PC-9 (cell line): Measurements from ENCODE around the gene GLT1D1. TPM values are rescaled to one million over a fixed set of nuclear protein-coding genes. Genes with fewer than 3 reads are reported as not detected.

ENCODE experiments used
- BruUV-seq: library from RNA; stranded (reverse); fragments of 400-500 nt; replicated peaks from 2 replicates; lab custom pipeline; 2021; lab: Mats Ljungman, UMichigan
- CTCF ChIA-PET: fragments of 300-600 bp; sonication (Branson Sonifier 250); formaldehyde crosslinking; loops from one replicate; lab custom pipeline; 2022; ENCODE audit warnings: antibody characterized with exemption; lab: Charles Lee
- POLR2A ChIA-PET: fragments of 300-600 bp; sonication (Branson Sonifier 250); formaldehyde crosslinking; loops from one replicate; lab custom pipeline; 2022; ENCODE audit warnings: antibody characterized with exemption; ENCODE audit not compliant: unreplicated experiment; lab: Charles Lee
- DNase-seq, 2 experiments: peaks; one replicate each; pipeline versions ENCODE4 v3.0.0 to v3.0.0-alpha.2; 2015 to 2022; ENCODE audit warnings: mixed read lengths in 1 of 2
- H2AFZ ChIP-seq: fragments of 200-600 bp; sonication (generic); 2 replicates; pipeline ENCODE4 v1.8.1; 2017; ENCODE audit warnings: antibody characterized with exemption
- H3F3A ChIP-seq: fragments of 200-600 bp; sonication (generic); 2 replicates; pipeline ENCODE4 v1.8.1; 2017; ENCODE audit warnings: antibody characterized with exemption, mild to moderate bottlenecking, low read depth; ENCODE audit not compliant: insufficient read depth
- H3K27ac ChIP-seq: fragments of 200-600 bp; sonication (generic); 2 replicates; pipeline ENCODE4 v1.6.1; 2016; ENCODE audit warnings: mixed run types
- H3K27me3 ChIP-seq: fragments of 200-600 bp; sonication (generic); 2 replicates; pipeline ENCODE4 v1.6.1; 2016; ENCODE audit warnings: low read depth, mixed run types; ENCODE audit not compliant: insufficient read depth
- H3K36me3 ChIP-seq: fragments of 200-600 bp; sonication (generic); 2 replicates; pipeline ENCODE4 v1.6.1; 2016; ENCODE audit warnings: low read depth, mixed run types
- H3K4me1 ChIP-seq: fragments of 200-600 bp; sonication (generic); replicated peaks from 2 replicates; pipeline ENCODE4 v1.6.1; 2016; ENCODE audit warnings: mixed run types; ENCODE audit not compliant: insufficient read depth
- H3K4me2 ChIP-seq: fragments of 200-600 bp; sonication (generic); 2 replicates; pipeline ENCODE4 v1.6.1; 2017; ENCODE audit warnings: mixed run types
- H3K4me3 ChIP-seq: fragments of 200-600 bp; sonication (generic); 2 replicates; pipeline ENCODE4 v1.6.1; 2016; ENCODE audit warnings: mixed run types
- H3K79me2 ChIP-seq: fragments of 200-600 bp; sonication (generic); 2 replicates; pipeline ENCODE4 v1.6.1; 2017; ENCODE audit warnings: low read depth, mixed run types
- H3K9me2 ChIP-seq: fragments of 200-600 bp; sonication (generic); 2 replicates; pipeline ENCODE4 v1.8.1; 2017; ENCODE audit warnings: mild to moderate bottlenecking; ENCODE audit not compliant: insufficient read depth
- H3K9me3 ChIP-seq: fragments of 200-600 bp; sonication (generic); 2 replicates; pipeline ENCODE4 v1.8.1; 2016; ENCODE audit warnings: low read depth; ENCODE audit not compliant: insufficient read depth
- H4K20me1 ChIP-seq: fragments of 200-600 bp; sonication (generic); 2 replicates; pipeline ENCODE4 v1.8.1; 2017; ENCODE audit not compliant: insufficient read depth
- CTCF ChIP-seq: fragments of 200-600 bp; sonication (generic); conservative IDR thresholded peaks from 2 replicates; pipeline ENCODE4 v1.6.1; 2017; ENCODE audit warnings: mixed run types, antibody characterized with exemption, mild to moderate bottlenecking, moderate library complexity
- EZH2 ChIP-seq: fragments of 200-600 bp; sonication (generic); IDR thresholded peaks from 2 replicates; pipeline ENCODE4 v1.8.0; 2017; ENCODE audit warnings: antibody characterized with exemption, low read depth
- intact Hi-C: fragments of 100-400 bp; cut with micrococcal nuclease; formaldehyde crosslinking; loops from one replicate; pipeline ENCODE4 v1.10.0; 2022; ENCODE audit not compliant: unreplicated experiment
- total RNA-seq: library from RNA; stranded (reverse); gene quantifications from 2 replicates; pipeline ENCODE4 v1.2.3, GENCODE V29; 2021

GLT1D1 gene
- total RNA-seq, 1 experiment from 2014 or later: not detected

GRCh38 chr12:128914908-128915563 lies 61.8 kb downstream of the GLT1D1 start:
- Histone ChIP-seq H3K36me3 (no peaks in the 10 kb centered on the region), H3K9me2 (no peaks in the 10 kb centered on the region), H3K4me1 (no peaks in the 10 kb centered on the region), H3K79me2 (no peaks in the 10 kb centered on the region), H4K20me1 (no peaks in the 10 kb centered on the region), H3F3A (no peaks in the 10 kb centered on the region), H3K4me3 (no peak overlapping the region), H2AFZ (no peak overlapping the region), H3K27ac (no peak overlapping the region), H3K4me2 (no peak overlapping the region), H3K9me3 (no peaks in the 10 kb centered on the region), H3K27me3 (peaks cover 85% of the 10 kb centered on the region)
- TF ChIP-seq CTCF (no peak), EZH2 (no peak)
- ChIA-PET POLR2A (no interaction called here), CTCF (no interaction called here)
- BruUV-seq: no TSS peak
- DNase-seq: no peak
- intact Hi-C loops: no loop called here

DNA sequence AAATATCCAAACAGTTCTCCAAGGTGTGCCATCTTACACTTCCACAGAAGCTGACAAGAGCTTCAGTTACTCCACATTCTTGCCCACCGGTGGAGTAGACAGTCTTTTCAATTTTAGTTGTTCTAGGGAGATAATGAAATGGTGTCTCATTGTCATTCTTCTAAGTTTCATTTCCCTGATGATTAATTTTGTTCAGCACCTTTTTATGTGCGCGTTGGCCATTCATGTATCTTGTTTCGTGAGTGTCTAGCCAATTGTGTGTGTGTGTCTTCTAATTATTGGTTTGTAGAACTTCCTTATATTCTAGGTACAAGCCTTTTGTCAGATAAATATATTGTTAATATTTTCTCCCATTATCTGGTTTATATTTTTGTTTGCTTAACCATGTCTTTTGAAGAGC lies 63.1 kb downstream of the GLT1D1 start:
- Histone ChIP-seq H3K36me3 (no peaks in the 10 kb centered on the region), H2AFZ (no peak overlapping the region), H3K4me1 (no peaks in the 10 kb centered on the region), H3K27ac (no peak overlapping the region), H3K79me2 (no peaks in the 10 kb centered on the region), H4K20me1 (no peaks in the 10 kb centered on the region), H3K27me3 (peaks cover 84% of the 10 kb centered on the region), H3K9me2 (no peaks in the 10 kb centered on the region), H3K4me3 (no peak overlapping the region), H3F3A (no peaks in the 10 kb centered on the region), H3K9me3 (no peaks in the 10 kb centered on the region), H3K4me2 (no peak overlapping the region)
- intact Hi-C loops: no loop called here
- DNase-seq: no peak
- ChIA-PET POLR2A (no interaction called here), CTCF (no interaction called here)
- TF ChIP-seq EZH2 (no peak), CTCF (no peak)
- no TSS peak for BruUV-seq

GRCh38 chr12:128918481-128919260 lies 65.4 kb downstream of the GLT1D1 start:
- intact Hi-C loops: no loop called here
- Histone ChIP-seq H4K20me1 (no peaks in the 10 kb centered on the region), H3K4me2 (no peak overlapping the region), H3K27ac (no peak overlapping the region), H2AFZ (no peak overlapping the region), H3F3A (no peaks in the 10 kb centered on the region), H3K27me3 (peaks cover 81% of the 10 kb centered on the region), H3K79me2 (no peaks in the 10 kb centered on the region), H3K4me3 (no peak overlapping the region), H3K9me3 (no peaks in the 10 kb centered on the region), H3K4me1 (no peaks in the 10 kb centered on the region), H3K9me2 (no peaks in the 10 kb centered on the region), H3K36me3 (no peaks in the 10 kb centered on the region)
- CTCF ChIA-PET: no interaction called here
- POLR2A ChIA-PET: no interaction called here
- TF ChIP-seq EZH2 (no peak), CTCF (no peak)
- DNase-seq: no peak
- no TSS peak for BruUV-seq
